HepG2 (cell line): ENCODE measurements around the gene ARPP19. TPM values are rescaled to one million over a fixed set of nuclear protein-coding genes. Genes with fewer than 3 reads are reported as not detected.

Experiments
- JARID2 ChIP-seq: sonication (generic); formaldehyde crosslinking; IDR thresholded peaks from 2 replicates; pipeline ENCODE4 v1.8.1; 2023; ENCODE audit warnings: missing genetic modification reagents, inconsistent platforms; ENCODE audit not compliant: insufficient replicate concordance
- KMT2A ChIP-seq: sonication (generic); formaldehyde crosslinking; IDR thresholded peaks from 2 replicates; pipeline ENCODE4 v1.4.0; 2020; ENCODE audit warnings: missing genetic modification reagents
- NFKBIZ ChIP-seq: IDR thresholded peaks from 2 replicates; pipeline ENCODE4 v1.6.1; 2018; ENCODE audit warnings: missing genetic modification reagents, missing compliant biosample characterization
- PPARG ChIP-seq: conservative IDR thresholded peaks from 2 replicates; pipeline ENCODE4 v1.6.1; 2016; ENCODE audit warnings: missing biosample characterization, missing genetic modification reagents
- SMAD9 ChIP-seq: sonication (generic); formaldehyde crosslinking; IDR thresholded peaks from 2 replicates; pipeline ENCODE4 v1.5.1; 2020; ENCODE audit warnings: mild to moderate bottlenecking, missing genetic modification reagents
- ZNF33B ChIP-seq: sonication (generic); formaldehyde crosslinking; IDR thresholded peaks from 2 replicates; pipeline ENCODE4 v1.5.1; 2020; ENCODE audit warnings: mild to moderate bottlenecking, missing genetic modification reagents
- ZNF883 ChIP-seq: sonication (generic); formaldehyde crosslinking; IDR thresholded peaks from 2 replicates; pipeline ENCODE4 v1.5.1; 2020; ENCODE audit warnings: mild to moderate bottlenecking, missing genetic modification reagents; ENCODE audit errors: not compliant biosample characterization
- polyA plus RNA-seq, 8 experiments: library from polyadenylated mRNA; depleted of rRNA in 3 of 8; stranded (reverse) in 7 of 8; unstranded in 1 of 8; fragments of >200 nt; fragmentation: Illumina TruSeq in 4 of 8; extraction: Trizol in 4 of 8; gene quantifications; 2 replicates each; pipeline versions ENCODE4 v1.2.1 to v1.2.3, GENCODE V29; 2011 to 2016; ENCODE audit warnings: low read depth in 4 of 8, missing spikeins in 1 of 8, mixed read lengths in 1 of 8; ENCODE audit not compliant: insufficient read depth in 1 of 8
- total RNA-seq, 5 experiments: library from RNA; depleted of rRNA; stranded (reverse); fragments of >200 nt; fragmentation: Illumina TruSeq; extraction: Trizol; gene quantifications; 2 replicates each; pipeline ENCODE4 v1.2.3, GENCODE V29; 2016; ENCODE audit warnings: low read depth in 1 of 5
- TF ChIP-seq, protein P1 (sequence below): sonication (generic); formaldehyde crosslinking; IDR thresholded peaks from 2 replicates; pipeline ENCODE4 v1.4.0; 2020; ENCODE audit warnings: mild to moderate bottlenecking, missing genetic modification reagents
- TF ChIP-seq, protein P2 (sequence below): sonication (generic); formaldehyde crosslinking; IDR thresholded peaks from 2 replicates; pipeline ENCODE4 v1.5.1; 2020; ENCODE audit warnings: mild to moderate bottlenecking, missing genetic modification reagents, moderate library complexity
- TF ChIP-seq, protein P3 (sequence below): sonication (generic); formaldehyde crosslinking; IDR thresholded peaks from 2 replicates; pipeline ENCODE4 v1.4.0; 2020; ENCODE audit warnings: missing genetic modification reagents, mild to moderate bottlenecking, borderline replicate concordance
- TF ChIP-seq, protein P4 (sequence below): sonication (generic); formaldehyde crosslinking; IDR thresholded peaks from 2 replicates; pipeline ENCODE4 v1.5.0; 2020; ENCODE audit warnings: missing genetic modification reagents

Gene ARPP19
- total and polyA plus RNA-seq, 2 of the 13 experiments (the other 11 are each of a cell fraction or from before 2014, with no cell fraction given) = 70.8 to 123 TPM

DNA sequence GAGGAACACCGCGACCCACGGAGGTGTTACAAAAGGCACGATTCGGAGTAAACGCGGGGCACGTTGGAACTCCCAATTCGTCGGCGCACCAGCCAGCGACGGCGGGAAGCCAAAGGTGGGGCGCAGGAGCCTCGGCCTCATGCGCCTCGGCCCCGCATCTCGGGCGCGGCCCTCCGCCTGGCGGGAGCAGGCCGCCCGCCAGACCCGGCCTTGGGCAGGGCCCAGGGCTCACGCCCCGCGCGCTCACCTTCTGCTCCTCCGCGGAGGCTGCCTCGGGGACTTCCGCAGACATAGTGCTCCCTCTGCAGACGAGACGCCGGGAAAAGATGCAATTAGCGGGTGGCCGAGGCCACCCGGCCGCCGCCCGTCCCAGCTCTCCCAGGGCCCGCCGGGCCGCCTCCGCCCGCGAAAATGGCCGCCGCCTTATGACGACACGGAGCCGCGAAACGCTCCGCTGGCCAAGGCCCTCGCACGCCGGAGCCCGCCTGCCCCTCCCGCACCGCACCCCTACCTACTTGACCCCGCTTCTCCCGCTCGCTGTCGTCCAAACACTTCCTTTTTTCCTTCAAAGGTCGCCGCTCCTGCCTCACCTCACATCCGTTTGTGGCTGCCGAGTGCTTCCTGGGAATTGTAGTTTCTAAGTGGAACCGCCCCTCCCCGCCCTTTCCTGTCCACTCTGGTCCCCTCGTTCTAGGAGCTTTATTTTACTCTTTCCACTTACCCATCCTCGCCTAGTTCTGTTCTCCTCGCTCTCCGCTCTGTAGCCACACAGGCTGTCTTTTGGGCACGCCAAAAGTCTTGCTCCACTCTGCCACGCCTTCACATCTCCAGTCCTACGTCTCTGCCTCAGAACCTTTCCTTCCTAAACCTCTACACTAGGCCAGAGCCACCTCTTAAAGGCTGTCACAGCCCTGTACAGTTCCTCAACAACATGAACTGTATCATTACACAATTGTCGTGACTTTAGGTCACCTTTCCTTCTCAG is at the start of gene ARPP19 (continued):
- TF ChIP-seq, protein P1, sequence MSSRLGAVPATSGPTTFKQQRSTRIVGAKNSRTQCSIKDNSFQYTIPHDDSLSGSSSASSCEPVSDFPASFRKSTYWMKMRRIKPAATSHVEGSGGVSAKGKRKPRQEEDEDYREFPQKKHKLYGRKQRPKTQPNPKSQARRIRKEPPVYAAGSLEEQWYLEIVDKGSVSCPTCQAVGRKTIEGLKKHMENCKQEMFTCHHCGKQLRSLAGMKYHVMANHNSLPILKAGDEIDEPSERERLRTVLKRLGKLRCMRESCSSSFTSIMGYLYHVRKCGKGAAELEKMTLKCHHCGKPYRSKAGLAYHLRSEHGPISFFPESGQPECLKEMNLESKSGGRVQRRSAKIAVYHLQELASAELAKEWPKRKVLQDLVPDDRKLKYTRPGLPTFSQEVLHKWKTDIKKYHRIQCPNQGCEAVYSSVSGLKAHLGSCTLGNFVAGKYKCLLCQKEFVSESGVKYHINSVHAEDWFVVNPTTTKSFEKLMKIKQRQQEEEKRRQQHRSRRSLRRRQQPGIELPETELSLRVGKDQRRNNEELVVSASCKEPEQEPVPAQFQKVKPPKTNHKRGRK (CRISPR knock-in tag) = no peak
- TF ChIP-seq PPARG (CRISPR knock-in tag) (0 out of 2 replicates have a peak, but pooled peaks have one; percentile 14), JARID2 (CRISPR knock-in tag) (no peak), SMAD9 (CRISPR knock-in tag) (0 out of 2 replicates have a peak, but pooled peaks have one; percentile 1), ZNF33B (CRISPR knock-in tag) (no peak; the same call in 1 of the 2 replicates), NFKBIZ (CRISPR knock-in tag) (peak; percentile 72; the same call in 1 of the 2 replicates), KMT2A (CRISPR knock-in tag) (peak; percentile 72), ZNF883 (peak; percentile 69)
- TF ChIP-seq, protein P2, sequence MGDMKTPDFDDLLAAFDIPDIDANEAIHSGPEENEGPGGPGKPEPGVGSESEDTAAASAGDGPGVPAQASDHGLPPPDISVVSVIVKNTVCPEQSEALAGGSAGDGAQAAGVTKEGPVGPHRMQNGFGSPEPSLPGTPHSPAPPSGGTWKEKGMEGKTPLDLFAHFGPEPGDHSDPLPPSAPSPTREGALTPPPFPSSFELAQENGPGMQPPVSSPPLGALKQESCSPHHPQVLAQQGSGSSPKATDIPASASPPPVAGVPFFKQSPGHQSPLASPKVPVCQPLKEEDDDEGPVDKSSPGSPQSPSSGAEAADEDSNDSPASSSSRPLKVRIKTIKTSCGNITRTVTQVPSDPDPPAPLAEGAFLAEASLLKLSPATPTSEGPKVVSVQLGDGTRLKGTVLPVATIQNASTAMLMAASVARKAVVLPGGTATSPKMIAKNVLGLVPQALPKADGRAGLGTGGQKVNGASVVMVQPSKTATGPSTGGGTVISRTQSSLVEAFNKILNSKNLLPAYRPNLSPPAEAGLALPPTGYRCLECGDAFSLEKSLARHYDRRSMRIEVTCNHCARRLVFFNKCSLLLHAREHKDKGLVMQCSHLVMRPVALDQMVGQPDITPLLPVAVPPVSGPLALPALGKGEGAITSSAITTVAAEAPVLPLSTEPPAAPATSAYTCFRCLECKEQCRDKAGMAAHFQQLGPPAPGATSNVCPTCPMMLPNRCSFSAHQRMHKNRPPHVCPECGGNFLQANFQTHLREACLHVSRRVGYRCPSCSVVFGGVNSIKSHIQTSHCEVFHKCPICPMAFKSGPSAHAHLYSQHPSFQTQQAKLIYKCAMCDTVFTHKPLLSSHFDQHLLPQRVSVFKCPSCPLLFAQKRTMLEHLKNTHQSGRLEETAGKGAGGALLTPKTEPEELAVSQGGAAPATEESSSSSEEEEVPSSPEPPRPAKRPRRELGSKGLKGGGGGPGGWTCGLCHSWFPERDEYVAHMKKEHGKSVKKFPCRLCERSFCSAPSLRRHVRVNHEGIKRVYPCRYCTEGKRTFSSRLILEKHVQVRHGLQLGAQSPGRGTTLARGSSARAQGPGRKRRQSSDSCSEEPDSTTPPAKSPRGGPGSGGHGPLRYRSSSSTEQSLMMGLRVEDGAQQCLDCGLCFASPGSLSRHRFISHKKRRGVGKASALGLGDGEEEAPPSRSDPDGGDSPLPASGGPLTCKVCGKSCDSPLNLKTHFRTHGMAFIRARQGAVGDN (CRISPR knock-in tag) = peak; percentile 99
- TF ChIP-seq, protein P3, sequence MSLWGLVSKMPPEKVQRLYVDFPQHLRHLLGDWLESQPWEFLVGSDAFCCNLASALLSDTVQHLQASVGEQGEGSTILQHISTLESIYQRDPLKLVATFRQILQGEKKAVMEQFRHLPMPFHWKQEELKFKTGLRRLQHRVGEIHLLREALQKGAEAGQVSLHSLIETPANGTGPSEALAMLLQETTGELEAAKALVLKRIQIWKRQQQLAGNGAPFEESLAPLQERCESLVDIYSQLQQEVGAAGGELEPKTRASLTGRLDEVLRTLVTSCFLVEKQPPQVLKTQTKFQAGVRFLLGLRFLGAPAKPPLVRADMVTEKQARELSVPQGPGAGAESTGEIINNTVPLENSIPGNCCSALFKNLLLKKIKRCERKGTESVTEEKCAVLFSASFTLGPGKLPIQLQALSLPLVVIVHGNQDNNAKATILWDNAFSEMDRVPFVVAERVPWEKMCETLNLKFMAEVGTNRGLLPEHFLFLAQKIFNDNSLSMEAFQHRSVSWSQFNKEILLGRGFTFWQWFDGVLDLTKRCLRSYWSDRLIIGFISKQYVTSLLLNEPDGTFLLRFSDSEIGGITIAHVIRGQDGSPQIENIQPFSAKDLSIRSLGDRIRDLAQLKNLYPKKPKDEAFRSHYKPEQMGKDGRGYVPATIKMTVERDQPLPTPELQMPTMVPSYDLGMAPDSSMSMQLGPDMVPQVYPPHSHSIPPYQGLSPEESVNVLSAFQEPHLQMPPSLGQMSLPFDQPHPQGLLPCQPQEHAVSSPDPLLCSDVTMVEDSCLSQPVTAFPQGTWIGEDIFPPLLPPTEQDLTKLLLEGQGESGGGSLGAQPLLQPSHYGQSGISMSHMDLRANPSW = peak; percentile 68; the same call in 1 of the 2 replicates
- TF ChIP-seq, protein P4, sequence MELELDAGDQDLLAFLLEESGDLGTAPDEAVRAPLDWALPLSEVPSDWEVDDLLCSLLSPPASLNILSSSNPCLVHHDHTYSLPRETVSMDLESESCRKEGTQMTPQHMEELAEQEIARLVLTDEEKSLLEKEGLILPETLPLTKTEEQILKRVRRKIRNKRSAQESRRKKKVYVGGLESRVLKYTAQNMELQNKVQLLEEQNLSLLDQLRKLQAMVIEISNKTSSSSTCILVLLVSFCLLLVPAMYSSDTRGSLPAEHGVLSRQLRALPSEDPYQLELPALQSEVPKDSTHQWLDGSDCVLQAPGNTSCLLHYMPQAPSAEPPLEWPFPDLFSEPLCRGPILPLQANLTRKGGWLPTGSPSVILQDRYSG (CRISPR knock-in tag) = peak; percentile 86
